HepG2 (cell line): ENCODE results near the gene VPS18. TPM values are rescaled to one million over a fixed set of nuclear protein-coding genes. Genes with fewer than 3 reads are reported as not detected.

ENCODE experiments used
- BRCA1 ChIP-seq: sonication (generic); formaldehyde crosslinking; IDR thresholded peaks from 2 replicates; pipeline ENCODE4 v1.4.0; 2020; ENCODE audit warnings: missing genetic modification reagents
- E2F1 ChIP-seq: sonication (generic); formaldehyde crosslinking; IDR thresholded peaks from 2 replicates; pipeline ENCODE4 v1.5.0; 2020; ENCODE audit warnings: missing genetic modification reagents
- EP300 ChIP-seq, 3 experiments: sonication (generic) in 1 of 3; formaldehyde crosslinking in 1 of 3; IDR thresholded peaks; 2 replicates each; pipeline versions ENCODE4 v1.5.1 to v1.6.1; 2011 to 2020; ENCODE audit warnings: low read depth in 2 of 3, low read length in 2 of 3, borderline replicate concordance in 1 of 3, improper control_type of control experiment in 1 of 3, mild to moderate bottlenecking in 1 of 3, missing genetic modification reagents in 1 of 3, moderate library complexity in 1 of 3
- FOXA1 ChIP-seq, 2 experiments: fragments of 450-650 bp in 1 of 2; sonication (generic) in 1 of 2; formaldehyde crosslinking in 1 of 2; IDR thresholded peaks; 2 replicates each; pipeline versions ENCODE4 v1.4.0 to v1.6.1; 2016 to 2020; ENCODE audit warnings: missing genetic modification reagents in 1 of 2
- GATAD1 ChIP-seq: IDR thresholded peaks from 2 replicates; pipeline ENCODE4 v1.6.1; 2016; ENCODE audit warnings: missing genetic modification reagents, missing compliant biosample characterization
- GPN1 ChIP-seq: sonication (generic); formaldehyde crosslinking; IDR thresholded peaks from 2 replicates; pipeline ENCODE4 v1.5.1; 2020; ENCODE audit warnings: missing genetic modification reagents, borderline replicate concordance
- HOXA3 ChIP-seq: sonication (generic); formaldehyde crosslinking; IDR thresholded peaks from 2 replicates; pipeline ENCODE4 v1.5.0; 2020; ENCODE audit warnings: missing genetic modification reagents
- ISX ChIP-seq: sonication (generic); formaldehyde crosslinking; conservative IDR thresholded peaks from 2 replicates; pipeline ENCODE4 v1.5.0; 2020; ENCODE audit warnings: missing genetic modification reagents
- NFE2L1 ChIP-seq: sonication (generic); formaldehyde crosslinking; IDR thresholded peaks from 2 replicates; pipeline ENCODE4 v1.4.0; 2020; ENCODE audit warnings: missing genetic modification reagents, mild to moderate bottlenecking, borderline replicate concordance
- RAD51 ChIP-seq: fragments of 450-650 bp; IDR thresholded peaks from 2 replicates; pipeline ENCODE4 v1.6.1; 2016; ENCODE audit warnings: borderline replicate concordance
- SOX6 ChIP-seq, 2 experiments: fragments of 450-650 bp in 1 of 2; sonication (generic) in 1 of 2; formaldehyde crosslinking in 1 of 2; IDR thresholded peaks; 2 replicates each; pipeline versions ENCODE4 v1.4.0 to v1.6.1; 2017 to 2020; ENCODE audit warnings: antibody characterized with exemption in 1 of 2, mild to moderate bottlenecking in 1 of 2, missing genetic modification reagents in 1 of 2
- TARDBP ChIP-seq: sonication (generic); formaldehyde crosslinking; IDR thresholded peaks from 2 replicates; pipeline ENCODE4 v1.8.0; 2022; ENCODE audit warnings: mild to moderate bottlenecking, missing genetic modification reagents
- U2AF1 ChIP-seq: fragments of 200-400 bp; formaldehyde crosslinking; optimal IDR thresholded peaks from 2 replicates; pipeline ENCODE3; 2017; ENCODE audit warnings: mild to moderate bottlenecking, low read depth, low read length
- ZBTB7B ChIP-seq: sonication (generic); formaldehyde crosslinking; IDR thresholded peaks from 2 replicates; pipeline ENCODE4 v1.4.0; 2020; ENCODE audit warnings: missing genetic modification reagents
- ZFAT ChIP-seq: sonication (generic); formaldehyde crosslinking; conservative IDR thresholded peaks from 2 replicates; pipeline ENCODE4 v1.8.1; 2023; ENCODE audit warnings: missing genetic modification reagents, inconsistent platforms
- ZFY ChIP-seq: sonication (generic); formaldehyde crosslinking; IDR thresholded peaks from 2 replicates; pipeline ENCODE4 v1.4.0; 2020; ENCODE audit warnings: missing genetic modification reagents
- ZNF274 ChIP-seq: sonication (generic); formaldehyde crosslinking; IDR thresholded peaks from 2 replicates; pipeline ENCODE4 v1.5.1; 2020; ENCODE audit warnings: mild to moderate bottlenecking, missing genetic modification reagents
- ZNF335 ChIP-seq: sonication (generic); formaldehyde crosslinking; IDR thresholded peaks from 2 replicates; pipeline ENCODE4 v1.4.0; 2020; ENCODE audit warnings: missing genetic modification reagents
- ZNF496 ChIP-seq: sonication (generic); formaldehyde crosslinking; IDR thresholded peaks from 2 replicates; pipeline ENCODE4 v1.8.1; 2023; ENCODE audit warnings: mild to moderate bottlenecking, moderate library complexity, missing genetic modification reagents; ENCODE audit not compliant: insufficient replicate concordance
- ZNF558 ChIP-seq: sonication (generic); formaldehyde crosslinking; IDR thresholded peaks from 2 replicates; pipeline ENCODE4 v1.9.0; 2022; ENCODE audit warnings: mild to moderate bottlenecking, missing genetic modification reagents, borderline replicate concordance
- ZNF609 ChIP-seq: sonication (generic); formaldehyde crosslinking; IDR thresholded peaks from 2 replicates; pipeline ENCODE4 v1.4.0; 2020; ENCODE audit warnings: mild to moderate bottlenecking, missing genetic modification reagents, borderline replicate concordance
- polyA plus RNA-seq, 8 experiments: library from polyadenylated mRNA; depleted of rRNA in 3 of 8; stranded (reverse) in 7 of 8; unstranded in 1 of 8; fragments of >200 nt; fragmentation: Illumina TruSeq in 4 of 8; extraction: Trizol in 4 of 8; gene quantifications; 2 replicates each; pipeline versions ENCODE4 v1.2.1 to v1.2.3, GENCODE V29; 2011 to 2016; ENCODE audit warnings: low read depth in 4 of 8, missing spikeins in 1 of 8, mixed read lengths in 1 of 8; ENCODE audit not compliant: insufficient read depth in 1 of 8
- total RNA-seq, 5 experiments: library from RNA; depleted of rRNA; stranded (reverse); fragments of >200 nt; fragmentation: Illumina TruSeq; extraction: Trizol; gene quantifications; 2 replicates each; pipeline ENCODE4 v1.2.3, GENCODE V29; 2016; ENCODE audit warnings: low read depth in 1 of 5

The VPS18 gene
- total and polyA plus RNA-seq, 2 of the 13 experiments (the other 11 are each of a cell fraction or from before 2014, with no cell fraction given), result 5.8 to 17.0 TPM

- TF ChIP-seq ZNF609 (CRISPR knock-in tag) (peak; percentile 42; the same call in 1 of the 2 replicates), BRCA1 (CRISPR knock-in tag) (no peak), TARDBP (peak; percentile 79; the same call in 1 of the 2 replicates), ZBTB7B (CRISPR knock-in tag) (no peak), EP300 (IDR thresholded peaks at IDR 0.05; ENCODE audit: low read depth in 2 of 2, low read length in 2 of 2) (no peak), EP300 (CRISPR knock-in tag; IDR thresholded peaks at IDR 0.05; ENCODE audit: borderline replicate concordance) (no peak), ISX (CRISPR knock-in tag) (no peak), GATAD1 (CRISPR knock-in tag) (peak; percentile 93), ZFAT (CRISPR knock-in tag) (no peak), ZFY (CRISPR knock-in tag) (peak; percentile 42), ZNF558 (CRISPR knock-in tag) (peak; percentile 45; the same call in 1 of the 2 replicates), NFE2L1 (no peak), GPN1 (CRISPR knock-in tag) (no peak), ZNF335 (CRISPR knock-in tag) (no peak), E2F1 (peak; percentile 70; the same call in 1 of the 2 replicates), ZNF274 (CRISPR knock-in tag) (peak; percentile 35), FOXA1 (IDR thresholded peaks at IDR 0.05) (no peak), FOXA1 (CRISPR knock-in tag; IDR thresholded peaks at IDR 0.05) (0 out of 2 replicates have a peak, but pooled peaks have one; percentile 48), U2AF1 (no peak), SOX6 (IDR thresholded peaks at IDR 0.05) (no peak), SOX6 (CRISPR knock-in tag; IDR thresholded peaks at IDR 0.05) (peak; percentile 53), ZNF496 (CRISPR knock-in tag) (no peak), HOXA3 (CRISPR knock-in tag) (peak; percentile 94), RAD51 (0 out of 2 replicates have a peak, but pooled peaks have one; percentile 47)
Measured at GRCh38 chr15:40893733-40894680, at the start of gene VPS18 (continued).
